Measurements from ENCODE around the gene CYREN. TPM values are rescaled to one million over a fixed set of nuclear protein-coding genes. Genes with fewer than 3 reads are reported as not detected.

CYREN gene
- total and polyA plus RNA-seq, 2 of the 13 experiments (the other 11 are each of a cell fraction or from before 2014, with no cell fraction given), result 20.7 to 60.7 TPM

GRCh38 chr7:135147341-135147898 lies 23.1 kb downstream of the CYREN start (continued):
- TF ChIP-seq E2F2 (CRISPR knock-in tag; IDR thresholded peaks at IDR 0.05; ENCODE audit: borderline replicate concordance), result no peak
- TF ChIP-seq, protein P1, sequence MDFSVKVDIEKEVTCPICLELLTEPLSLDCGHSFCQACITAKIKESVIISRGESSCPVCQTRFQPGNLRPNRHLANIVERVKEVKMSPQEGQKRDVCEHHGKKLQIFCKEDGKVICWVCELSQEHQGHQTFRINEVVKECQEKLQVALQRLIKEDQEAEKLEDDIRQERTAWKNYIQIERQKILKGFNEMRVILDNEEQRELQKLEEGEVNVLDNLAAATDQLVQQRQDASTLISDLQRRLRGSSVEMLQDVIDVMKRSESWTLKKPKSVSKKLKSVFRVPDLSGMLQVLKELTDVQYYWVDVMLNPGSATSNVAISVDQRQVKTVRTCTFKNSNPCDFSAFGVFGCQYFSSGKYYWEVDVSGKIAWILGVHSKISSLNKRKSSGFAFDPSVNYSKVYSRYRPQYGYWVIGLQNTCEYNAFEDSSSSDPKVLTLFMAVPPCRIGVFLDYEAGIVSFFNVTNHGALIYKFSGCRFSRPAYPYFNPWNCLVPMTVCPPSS (IDR thresholded peaks at IDR 0.05), result no peak
- no peak for TF ChIP-seq NRL (CRISPR knock-in tag; IDR thresholded peaks at IDR 0.05; ENCODE audit: borderline replicate concordance)
- 0 out of 2 replicates have a peak, but pooled peaks have one; percentile 34 for TF ChIP-seq ZMYM2 (CRISPR knock-in tag; IDR thresholded peaks at IDR 0.05)
- peak; percentile 16; the same call in 1 of the 2 replicates for TF ChIP-seq ZFP36L1 (CRISPR knock-in tag; IDR thresholded peaks at IDR 0.05)
- no peak for TF ChIP-seq SETDB1 (CRISPR knock-in tag; IDR thresholded peaks at IDR 0.05; ENCODE audit: borderline replicate concordance)
- TF ChIP-seq ZNF138 (CRISPR knock-in tag; IDR thresholded peaks at IDR 0.05; ENCODE audit: low read depth), result no peak
- TF ChIP-seq, protein P2, sequence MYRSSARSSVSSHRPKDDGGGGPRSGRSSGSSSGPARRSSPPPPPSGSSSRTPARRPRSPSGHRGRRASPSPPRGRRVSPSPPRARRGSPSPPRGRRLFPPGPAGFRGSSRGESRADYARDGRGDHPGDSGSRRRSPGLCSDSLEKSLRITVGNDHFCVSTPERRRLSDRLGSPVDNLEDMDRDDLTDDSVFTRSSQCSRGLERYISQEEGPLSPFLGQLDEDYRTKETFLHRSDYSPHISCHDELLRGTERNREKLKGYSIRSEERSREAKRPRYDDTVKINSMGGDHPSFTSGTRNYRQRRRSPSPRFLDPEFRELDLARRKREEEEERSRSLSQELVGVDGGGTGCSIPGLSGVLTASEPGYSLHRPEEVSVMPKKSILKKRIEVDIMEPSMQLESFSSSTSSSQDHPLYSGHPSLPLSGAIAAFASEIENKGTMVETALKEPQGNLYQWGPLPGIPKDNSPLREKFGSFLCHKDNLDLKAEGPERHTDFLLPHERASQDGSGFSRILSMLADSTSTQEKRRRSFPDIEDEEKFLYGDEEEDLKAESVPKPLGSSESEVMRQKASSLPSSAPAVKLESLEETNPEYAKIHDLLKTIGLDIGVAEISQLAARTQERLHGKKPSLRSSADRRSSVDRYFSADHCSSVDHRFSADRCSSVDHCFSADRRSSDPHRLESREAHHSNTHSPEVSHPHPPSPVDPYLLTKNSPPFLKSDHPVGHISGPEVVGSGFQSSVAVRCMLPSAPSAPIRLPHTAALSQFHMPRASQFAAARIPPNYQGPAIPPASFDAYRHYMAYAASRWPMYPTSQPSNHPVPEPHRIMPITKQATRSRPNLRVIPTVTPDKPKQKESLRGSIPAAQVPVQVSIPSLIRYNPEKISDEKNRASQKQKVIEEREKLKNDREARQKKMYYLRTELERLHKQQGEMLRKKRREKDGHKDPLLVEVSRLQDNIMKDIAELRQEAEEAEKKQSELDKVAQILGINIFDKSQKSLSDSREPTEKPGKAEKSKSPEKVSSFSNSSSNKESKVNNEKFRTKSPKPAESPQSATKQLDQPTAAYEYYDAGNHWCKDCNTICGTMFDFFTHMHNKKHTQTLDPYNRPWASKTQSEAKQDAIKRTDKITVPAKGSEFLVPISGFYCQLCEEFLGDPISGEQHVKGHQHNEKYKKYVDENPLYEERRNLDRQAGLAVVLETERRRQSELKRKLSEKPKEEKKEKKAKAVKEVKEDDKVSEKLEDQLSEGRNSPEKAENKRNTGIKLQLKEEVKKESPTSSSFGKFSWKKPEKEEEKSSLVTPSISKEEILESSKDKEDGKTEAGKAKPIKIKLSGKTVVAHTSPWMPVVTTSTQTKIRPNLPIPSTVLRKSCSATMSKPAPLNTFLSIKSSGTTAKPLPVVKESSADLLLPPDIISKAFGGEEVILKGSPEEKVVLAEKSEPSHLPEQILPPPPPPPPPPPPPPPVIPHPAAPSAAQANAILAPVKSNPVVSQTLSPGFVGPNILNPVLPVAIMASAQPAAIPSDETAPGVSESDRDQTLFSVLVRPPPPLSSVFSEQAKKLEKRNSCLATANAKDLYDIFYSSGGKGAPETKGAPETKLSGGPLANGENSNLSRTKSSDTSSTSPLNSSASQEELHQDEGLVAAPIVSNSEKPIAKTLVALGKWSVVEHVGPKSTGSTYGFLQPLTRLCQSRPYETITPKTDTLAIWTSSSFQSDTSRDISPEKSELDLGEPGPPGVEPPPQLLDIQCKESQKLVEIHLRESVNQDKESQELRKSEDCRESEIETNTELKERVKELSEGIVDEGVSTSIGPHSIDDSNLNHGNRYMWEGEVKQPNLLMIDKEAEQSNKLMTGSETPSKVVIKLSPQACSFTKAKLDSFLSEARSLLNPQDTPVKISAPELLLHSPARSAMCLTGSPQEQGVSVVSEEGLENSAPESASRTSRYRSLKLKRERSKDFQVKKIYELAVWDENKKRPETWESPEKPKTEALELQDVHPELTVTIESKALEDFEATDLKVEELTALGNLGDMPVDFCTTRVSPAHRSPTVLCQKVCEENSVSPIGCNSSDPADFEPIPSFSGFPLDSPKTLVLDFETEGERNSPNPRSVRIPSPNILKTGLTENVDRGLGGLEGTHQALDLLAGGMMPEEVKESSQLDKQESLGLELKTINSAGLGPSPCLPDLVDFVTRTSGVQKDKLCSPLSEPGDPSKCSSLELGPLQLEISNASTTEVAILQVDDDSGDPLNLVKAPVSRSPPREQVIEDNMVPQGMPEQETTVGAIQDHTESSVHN (CRISPR knock-in tag; IDR thresholded peaks at IDR 0.05), result no peak
